Hepatocyte (in vitro differentiated cells): ENCODE results near the gene FGF3. TPM values are rescaled to one million over a fixed set of nuclear protein-coding genes. Genes with fewer than 3 reads are reported as not detected.
A peak's percentile ranks its signal among the peaks of the same experiment; 100 is the strongest.

ENCODE experiments used
- DNase-seq: peaks from one replicate; pipeline ENCODE4 v3.0.0-alpha.2; 2016; ENCODE audit warnings: low spot score
- H2AFZ ChIP-seq: fragments of 200-600 bp; sonication (generic); 2 replicates; pipeline ENCODE4 v1.6.0; 2016; ENCODE audit warnings: antibody characterized with exemption, mild to moderate bottlenecking
- H3K27ac ChIP-seq: fragments of 200-600 bp; sonication (generic); 2 replicates; pipeline ENCODE4 v1.5.1; 2016; ENCODE audit warnings: mild to moderate bottlenecking
- H3K27me3 ChIP-seq: fragments of 200-600 bp; sonication (generic); 2 replicates; pipeline ENCODE4 v1.6.1; 2016
- H3K36me3 ChIP-seq: fragments of 200-600 bp; sonication (generic); replicated peaks from 2 replicates; pipeline ENCODE4 v1.5.1; 2016; ENCODE audit warnings: low read depth; ENCODE audit not compliant: insufficient read depth
- H3K4me1 ChIP-seq: fragments of 200-600 bp; sonication (generic); 2 replicates; pipeline ENCODE4 v1.5.1; 2016; ENCODE audit warnings: mild to moderate bottlenecking, moderate library complexity; ENCODE audit not compliant: insufficient read depth
- H3K4me2 ChIP-seq: fragments of 200-600 bp; sonication (generic); 2 replicates; pipeline ENCODE4 v1.6.0; 2016
- H3K4me3 ChIP-seq: fragments of 200-600 bp; sonication (generic); 2 replicates; pipeline ENCODE4 v1.5.1; 2016; ENCODE audit warnings: mild to moderate bottlenecking
- H3K79me2 ChIP-seq: fragments of 200-600 bp; sonication (generic); 2 replicates; pipeline ENCODE4 v1.6.0; 2017; ENCODE audit warnings: mild to moderate bottlenecking
- H3K9me2 ChIP-seq: fragments of 200-600 bp; sonication (generic); replicated peaks from 2 replicates; pipeline ENCODE4 v1.6.0; 2017; ENCODE audit warnings: mild to moderate bottlenecking; ENCODE audit not compliant: insufficient read depth
- H3K9me3 ChIP-seq: fragments of 200-600 bp; sonication (generic); 2 replicates; pipeline ENCODE4 v1.5.1; 2016; ENCODE audit warnings: low read depth, mild to moderate bottlenecking
- H4K20me1 ChIP-seq: fragments of 200-600 bp; sonication (generic); 2 replicates; pipeline ENCODE4 v1.6.0; 2016; ENCODE audit warnings: mild to moderate bottlenecking; ENCODE audit not compliant: insufficient read depth, poor library complexity, severe bottlenecking
- CTCF ChIP-seq: fragments of 200-600 bp; sonication (generic); IDR thresholded peaks from 2 replicates; pipeline ENCODE4 v1.5.1; 2016; ENCODE audit warnings: antibody characterized with exemption, mild to moderate bottlenecking; ENCODE audit not compliant: poor library complexity
- EZH2 ChIP-seq: fragments of 200-600 bp; sonication (generic); IDR thresholded peaks from 2 replicates; pipeline ENCODE4 v1.6.1; 2016; ENCODE audit warnings: antibody characterized with exemption, mild to moderate bottlenecking, borderline replicate concordance
- EZH2phosphoT487 ChIP-seq: fragments of 200-600 bp; sonication (generic); IDR thresholded peaks from one replicate; pipeline ENCODE4 v1.6.1; 2018; ENCODE audit warnings: antibody characterized with exemption, mild to moderate bottlenecking, low read depth, moderate library complexity; ENCODE audit not compliant: unreplicated experiment, severe bottlenecking
- WGBS: methylation state at CpG from one replicate; pipeline ENCODE4 v1.1.6; 2016; ENCODE audit warnings: low lambda C conversion rate; ENCODE audit errors: missing lambda C conversion rate; 5-methylcytosine and 5-hydroxymethylcytosine counted together
- polyA plus RNA-seq: library from polyadenylated mRNA; unstranded; fragments of >200 nt; fragmentation: Nextera tagmentation; extraction: Ambion mirVana; gene quantifications from 2 replicates; pipeline ENCODE4 v1.2.1, GENCODE V29; 2016
- total RNA-seq: library from RNA; depleted of rRNA; stranded (reverse); fragments of >200 nt; gene quantifications from 2 replicates; pipeline ENCODE4 v1.2.3, GENCODE V29; 2014

FGF3 gene
- total and polyA plus RNA-seq, 2 experiments from 2014 or later: not detected

DNA sequence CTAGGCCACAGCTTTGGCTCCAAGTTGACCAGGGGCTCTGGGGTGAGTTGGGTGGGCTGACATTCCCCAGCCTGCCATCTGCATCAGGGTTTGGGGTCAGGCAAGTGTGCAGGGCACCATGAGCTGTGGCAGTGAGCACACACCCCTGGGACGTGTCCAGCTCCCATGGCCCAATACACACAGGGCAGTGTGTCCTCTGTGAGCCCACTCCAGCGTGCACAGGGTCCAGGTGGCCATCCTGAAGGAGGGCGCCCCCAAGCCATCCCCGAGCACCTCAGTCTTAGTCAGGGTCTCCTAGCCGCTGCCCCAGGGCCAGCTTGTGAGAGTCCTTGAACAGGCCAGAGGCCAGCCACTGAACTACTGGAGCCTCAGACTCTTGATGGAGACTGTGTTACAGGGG lies 1.2 kb upstream of the FGF3 start:
- TF ChIP-seq CTCF (no peak), EZH2phosphoT487 (no peak), EZH2 (no peak)
- H3K4me1 ChIP-seq: peaks cover 12% of the 10 kb centered on the region
- no peak overlapping the region for H3K4me2 ChIP-seq
- H3K4me3 ChIP-seq: no peak overlapping the region
- 67% methylated on average over 5 of the region's 5 CpGs for WGBS
- H3K27ac ChIP-seq: no peak overlapping the region
- H3K27me3 ChIP-seq: peaks cover 64% of the 10 kb centered on the region
- no peak overlapping the region for H2AFZ ChIP-seq
- H4K20me1 ChIP-seq: no peaks in the 10 kb centered on the region
- no peaks in the 10 kb centered on the region for H3K9me3 ChIP-seq
- H3K9me2 ChIP-seq: no peaks in the 10 kb centered on the region
- H3K36me3 ChIP-seq: no peaks in the 10 kb centered on the region
- H3K79me2 ChIP-seq: no peaks in the 10 kb centered on the region
- DNase-seq: no peak

DNA sequence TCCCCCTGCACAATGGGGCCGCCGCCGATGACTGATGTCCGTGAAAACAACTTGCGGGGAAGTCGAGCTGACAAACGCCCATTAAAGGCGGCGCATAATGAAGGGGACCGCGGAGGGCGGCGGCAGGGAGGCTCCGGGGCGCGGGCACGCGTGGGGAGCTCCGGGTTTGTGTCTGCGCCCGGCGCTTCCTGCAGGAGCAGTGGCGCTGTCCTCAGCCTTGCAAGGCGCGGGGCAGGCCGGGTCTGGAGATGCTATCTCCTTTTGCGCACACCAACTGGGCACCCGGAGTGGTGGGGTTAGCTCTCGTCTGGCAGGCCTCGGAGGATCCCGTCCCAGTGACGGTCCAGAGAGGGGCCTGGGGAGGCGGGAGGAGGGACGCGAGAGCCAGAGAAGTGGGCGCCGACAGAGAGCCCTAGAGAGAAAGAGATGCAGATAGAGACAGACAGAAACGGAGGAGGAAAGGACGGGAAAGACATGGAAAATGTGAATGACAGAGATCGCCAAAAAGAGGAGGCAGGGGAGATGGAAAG lies 390 bp upstream of the FGF3 start:
- peaks cover 12% of the 10 kb centered on the region for H3K4me1 ChIP-seq
- no peak overlapping the region for H2AFZ ChIP-seq
- 11% methylated on average over 14 of the region's 40 CpGs for whole genome bisulfite sequencing
- no peaks in the 10 kb centered on the region for H3K9me3 ChIP-seq
- H3K79me2 ChIP-seq: no peaks in the 10 kb centered on the region
- no peak for DNase-seq
- H3K27me3 ChIP-seq: peaks cover 70% of the 10 kb centered on the region
- H3K36me3 ChIP-seq: no peaks in the 10 kb centered on the region
- no peak overlapping the region for H3K27ac ChIP-seq
- H4K20me1 ChIP-seq: no peaks in the 10 kb centered on the region
- peak overlapping the region; percentile 56 for H3K4me2 ChIP-seq
- H3K4me3 ChIP-seq: no peak overlapping the region
- no peaks in the 10 kb centered on the region for H3K9me2 ChIP-seq
- TF ChIP-seq EZH2phosphoT487 (peak; percentile 84), EZH2 (no peak), CTCF (no peak)

GRCh38 chr11:69818231-69818602 lies 999 bp downstream of the FGF3 start:
- 2% methylated on average over 20 of the region's 31 CpGs for WGBS
- TF ChIP-seq EZH2: peak; percentile 6
- no peak for TF ChIP-seq CTCF
- no peak for TF ChIP-seq EZH2phosphoT487
- no peaks in the 10 kb centered on the region for H3K79me2 ChIP-seq
- H3K27me3 ChIP-seq: peaks cover 78% of the 10 kb centered on the region
- H3K9me2 ChIP-seq: no peaks in the 10 kb centered on the region
- peaks cover 12% of the 10 kb centered on the region for H3K4me1 ChIP-seq
- DNase-seq: no peak
- H3K4me2 ChIP-seq: peak overlapping the region; percentile 72
- no peaks in the 10 kb centered on the region for H3K36me3 ChIP-seq
- no peaks in the 10 kb centered on the region for H3K9me3 ChIP-seq
- no peak overlapping the region for H3K27ac ChIP-seq
- peak overlapping the region; percentile 60 for H2AFZ ChIP-seq
- no peak overlapping the region for H3K4me3 ChIP-seq
- no peaks in the 10 kb centered on the region for H4K20me1 ChIP-seq
